LoVo (cell line): ENCODE results near the gene CEP112.
"Not testable (repeated sequence)": the region's sequence is repeated elsewhere in the genome, so short reads cannot be mapped to it uniquely, and the experiment has no call there.

ENCODE experiments used
- DNase-seq: peaks from one replicate; pipeline ENCODE4 v3.0.0-alpha.2; 2016; ENCODE audit warnings: low spot score

The CEP112 gene

DNA sequence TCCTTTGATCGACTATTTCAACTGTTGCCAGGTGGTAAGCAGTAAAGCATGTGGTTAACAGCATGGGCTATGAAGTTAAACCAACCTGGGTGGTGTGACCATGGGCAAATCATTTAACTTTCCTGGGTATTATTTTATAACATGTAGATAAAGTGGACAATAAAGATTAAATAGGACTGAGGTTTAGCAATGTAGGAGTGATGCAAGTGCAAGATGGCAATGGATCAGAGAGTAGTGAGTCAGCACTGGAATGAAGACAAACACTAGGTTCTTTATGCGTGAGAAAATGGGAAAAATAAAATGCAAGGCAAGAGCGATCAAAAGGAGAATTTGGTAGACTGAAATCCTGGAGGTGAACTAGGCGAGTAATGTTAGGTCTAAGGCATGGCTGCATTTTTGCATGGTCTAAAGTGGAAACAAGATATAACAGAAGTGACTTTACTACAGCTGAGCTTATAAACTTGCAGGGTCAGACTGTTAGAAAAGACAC, 408.0 kb downstream of the CEP112 start:
- peak; percentile 87 for DNase-seq

- DNase-seq = not testable (repeated sequence)
Measured at GRCh38 chr17:65782104-65782706, 409.7 kb downstream of the CEP112 start.

DNA sequence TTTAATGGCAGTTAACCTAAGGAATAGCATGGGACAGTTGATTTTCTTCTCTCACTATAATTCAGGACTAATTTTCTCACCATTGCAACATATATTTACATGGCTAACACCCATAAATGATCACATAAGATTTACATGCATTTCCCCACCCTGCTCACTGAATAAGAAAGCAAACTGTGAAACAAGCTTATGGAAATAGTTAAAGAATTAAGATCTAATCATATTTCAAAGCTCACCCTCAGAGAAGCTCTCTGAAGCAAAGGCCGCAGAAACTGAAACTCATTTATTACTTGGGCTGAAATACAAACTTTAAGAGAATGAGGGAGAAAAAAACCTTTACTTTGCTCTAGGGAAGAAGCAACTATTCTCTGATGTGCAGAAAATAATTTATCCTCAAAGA, 411.8 kb downstream of the CEP112 start:
- no peak for DNase-seq

DNA sequence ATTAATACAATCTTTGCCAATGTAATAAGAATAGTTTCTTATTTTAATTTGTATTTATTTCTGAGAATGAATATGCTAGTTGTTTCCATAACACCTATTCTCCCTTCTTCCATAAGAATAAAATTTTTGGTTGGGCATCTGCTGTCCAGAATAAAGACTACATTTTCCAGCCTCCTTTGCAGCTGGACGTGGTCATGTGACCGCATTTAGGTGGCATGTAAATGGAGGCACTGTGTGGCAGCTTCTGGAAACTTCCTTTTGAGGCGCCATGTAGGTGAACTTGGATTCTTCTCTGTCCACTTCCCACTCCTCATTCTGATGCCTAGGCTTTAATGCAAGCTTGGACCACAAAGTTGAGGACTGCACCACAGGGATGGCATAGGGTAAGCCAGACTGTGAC, 415.0 kb downstream of the CEP112 start:
- DNase-seq = no peak

- no peak for DNase-seq
Measured at GRCh38 chr17:65774787-65775186, 417.1 kb downstream of the CEP112 start.

DNA sequence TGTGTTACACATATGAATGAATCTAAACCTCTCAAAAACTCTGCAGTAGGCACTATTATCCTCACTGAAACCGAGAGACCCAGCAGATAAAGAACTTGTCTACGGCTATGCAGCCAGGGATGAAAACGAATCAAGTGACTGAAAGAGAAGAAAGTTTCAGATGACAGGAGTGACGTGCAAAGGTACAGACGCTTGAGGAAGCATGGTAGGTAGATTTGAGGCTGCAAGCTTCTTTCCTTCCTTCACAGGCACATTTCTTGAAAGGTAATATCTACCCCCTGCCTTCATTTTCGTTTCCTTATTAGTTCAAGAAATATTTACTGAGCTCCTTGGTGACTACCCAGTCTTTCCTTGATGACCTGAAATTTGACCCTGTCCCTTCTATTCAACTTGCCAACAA, 418.9 kb downstream of the CEP112 start:
- DNase-seq = no peak

- no peak for DNase-seq
Measured at GRCh38 chr17:65771704-65772103, 420.2 kb downstream of the CEP112 start.

- DNase-seq = no peak
Measured at GRCh38 chr17:65763786-65764185, 428.1 kb downstream of the CEP112 start.

- DNase-seq = no peak
Measured at GRCh38 chr17:65762973-65763372, 429.0 kb downstream of the CEP112 start.

DNA sequence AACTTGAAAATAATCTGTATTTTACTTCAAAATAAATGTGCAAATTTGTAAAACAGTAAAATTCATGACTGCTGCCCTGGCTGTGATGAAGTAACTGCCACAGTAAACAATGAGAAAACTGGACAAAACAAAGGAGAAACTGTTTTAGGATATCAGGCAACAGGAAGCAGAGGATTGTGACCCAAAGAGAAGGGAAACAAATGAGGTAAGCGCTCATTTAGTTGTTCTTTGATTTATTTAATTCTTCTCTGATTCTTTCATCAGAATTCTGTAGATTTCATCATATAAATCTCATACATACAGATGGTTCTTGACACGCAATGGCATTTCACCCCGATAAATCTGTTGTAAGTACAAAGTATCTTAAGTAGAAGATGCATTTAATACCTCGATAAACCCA, 432.4 kb downstream of the CEP112 start:
- no peak for DNase-seq

DNA sequence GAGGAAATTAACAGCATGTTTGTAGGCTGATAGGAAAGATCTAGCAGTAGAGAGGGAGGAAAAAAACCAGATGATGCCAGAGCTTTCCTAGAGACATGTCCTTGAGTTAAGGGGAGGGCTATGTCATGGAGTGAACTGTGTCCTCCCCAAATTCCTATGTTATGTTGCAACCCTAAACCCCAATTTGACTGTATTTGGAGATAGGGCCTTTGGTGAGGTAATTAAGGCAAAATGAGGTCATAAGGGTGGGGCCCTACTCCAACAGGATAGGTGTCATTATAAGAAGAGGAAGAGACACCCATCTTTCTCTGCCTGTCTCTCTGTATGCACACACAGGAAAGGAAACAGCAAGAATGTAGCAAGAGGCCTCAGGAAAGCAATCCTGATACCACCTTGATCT, 435.2 kb downstream of the CEP112 start:
- no peak for DNase-seq

GRCh38 chr17:65755799-65756198, 436.1 kb downstream of the CEP112 start:
- no peak for DNase-seq

DNA sequence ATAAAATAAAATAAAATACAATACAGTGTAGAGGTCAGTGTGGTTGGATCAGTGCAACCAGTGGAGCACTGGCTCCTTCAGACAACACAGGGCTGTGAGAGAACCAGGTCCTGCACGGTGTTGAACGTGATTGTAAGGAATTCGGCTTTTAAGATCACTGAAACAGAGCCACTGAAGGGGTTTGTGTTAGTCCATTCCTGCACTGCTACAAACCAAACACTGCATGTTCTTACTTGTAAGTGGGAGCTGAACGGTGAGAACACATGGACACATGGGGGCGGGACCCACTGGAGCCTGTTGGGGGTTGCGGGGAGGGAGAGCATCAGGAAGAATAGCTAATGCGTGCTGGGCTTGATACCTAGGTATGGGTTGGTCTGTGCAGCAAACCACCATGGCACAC, 437.3 kb downstream of the CEP112 start:
- DNase-seq = no peak

DNA sequence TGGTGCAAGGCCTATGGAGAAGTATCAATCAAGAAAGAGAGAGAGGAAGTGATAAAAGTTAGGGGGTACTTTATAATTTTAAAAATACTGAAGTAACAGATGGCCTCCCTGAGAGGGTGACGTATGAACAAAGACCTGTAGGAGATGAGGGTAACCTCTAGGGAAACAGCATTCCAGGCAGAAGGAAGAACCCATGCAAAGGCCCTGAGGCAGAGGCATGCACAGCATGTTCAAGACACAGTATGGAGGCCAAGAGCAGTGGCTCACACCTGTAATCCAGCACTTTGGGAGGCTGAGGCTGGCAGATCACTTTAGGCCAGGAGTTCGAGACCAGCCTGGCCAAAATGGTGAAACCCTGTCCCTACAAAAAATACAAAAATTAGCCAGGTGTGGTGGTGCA, 437.9 kb downstream of the CEP112 start:
- DNase-seq = no peak

GRCh38 chr17:65753348-65753747, 438.6 kb downstream of the CEP112 start:
- no peak for DNase-seq

DNA sequence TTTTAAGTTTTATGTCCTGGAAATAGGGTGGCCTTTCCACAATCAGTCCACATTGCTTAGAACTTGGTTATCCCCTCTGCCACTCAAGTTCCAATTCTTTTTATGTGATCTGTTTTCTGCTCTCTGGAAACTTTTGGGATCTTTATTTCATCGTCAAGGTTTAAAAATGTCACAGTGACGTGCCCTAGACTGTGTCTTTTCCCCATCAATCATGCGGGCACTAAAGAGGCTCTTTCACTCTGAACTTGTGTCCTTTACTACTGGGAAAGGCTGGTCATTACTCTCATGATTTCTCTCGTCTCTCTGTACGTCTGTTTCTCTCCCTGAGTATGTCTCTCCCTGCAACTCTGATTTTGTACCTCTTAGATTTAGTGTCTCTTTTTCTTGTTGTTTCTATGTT, 440.7 kb downstream of the CEP112 start:
- no peak for DNase-seq

- DNase-seq = peak; percentile 93
Measured at GRCh38 chr17:65750631-65751115, 441.3 kb downstream of the CEP112 start.

- no peak for DNase-seq
Measured at GRCh38 chr17:65750166-65750565, 441.8 kb downstream of the CEP112 start.

DNA sequence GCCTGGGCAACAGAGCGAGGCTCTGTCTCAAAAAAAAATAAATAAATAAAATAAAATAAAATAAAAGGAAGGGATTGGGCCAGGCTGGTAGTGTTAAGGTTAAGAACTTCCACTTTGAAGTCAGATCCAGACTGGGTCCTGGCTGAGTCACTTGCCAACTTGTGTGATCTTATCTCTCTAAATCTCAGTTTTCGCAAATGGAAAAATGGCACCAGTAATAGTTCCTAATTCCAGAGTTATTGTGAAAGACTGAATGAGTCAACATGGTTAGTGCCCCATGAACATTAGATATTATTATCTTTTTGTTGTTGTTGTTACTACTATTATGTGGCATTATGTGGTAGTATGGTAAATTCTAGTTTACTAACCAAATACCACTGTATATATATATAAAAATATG, 442.5 kb downstream of the CEP112 start:
- DNase-seq = peak; percentile 35

DNA sequence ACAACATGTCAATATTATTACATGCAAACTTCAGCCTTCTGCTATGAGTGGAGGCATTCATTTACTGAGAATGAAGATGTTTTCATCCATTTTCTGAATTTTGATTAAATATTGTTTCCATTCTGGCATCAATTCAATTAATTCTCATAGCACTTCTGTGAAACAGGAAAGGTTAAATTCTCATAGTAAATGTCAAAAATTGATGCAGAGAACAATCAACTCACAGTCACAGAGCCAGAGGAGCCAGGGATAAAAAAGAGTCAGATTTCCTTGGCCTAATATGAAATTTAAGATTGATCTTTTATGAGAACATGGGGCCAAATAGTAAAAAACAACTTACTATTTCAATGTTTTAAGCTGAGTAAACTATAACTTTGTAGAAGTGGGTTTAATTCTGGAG, 446.7 kb downstream of the CEP112 start:
- no peak for DNase-seq

- no peak for DNase-seq
Measured at GRCh38 chr17:65743308-65743655, 448.7 kb downstream of the CEP112 start.

GRCh38 chr17:65742403-65743307, 449.3 kb downstream of the CEP112 start:
- peak; percentile 38 for DNase-seq

- DNase-seq = no peak
Measured at GRCh38 chr17:65741710-65742109, 450.2 kb downstream of the CEP112 start.
